ENCODE data around the gene SRI.

Gene SRI

GRCh38 chr7:88226886-88227516, 7.2 kb upstream of the SRI start:
- TF ChIP-seq, protein P1, sequence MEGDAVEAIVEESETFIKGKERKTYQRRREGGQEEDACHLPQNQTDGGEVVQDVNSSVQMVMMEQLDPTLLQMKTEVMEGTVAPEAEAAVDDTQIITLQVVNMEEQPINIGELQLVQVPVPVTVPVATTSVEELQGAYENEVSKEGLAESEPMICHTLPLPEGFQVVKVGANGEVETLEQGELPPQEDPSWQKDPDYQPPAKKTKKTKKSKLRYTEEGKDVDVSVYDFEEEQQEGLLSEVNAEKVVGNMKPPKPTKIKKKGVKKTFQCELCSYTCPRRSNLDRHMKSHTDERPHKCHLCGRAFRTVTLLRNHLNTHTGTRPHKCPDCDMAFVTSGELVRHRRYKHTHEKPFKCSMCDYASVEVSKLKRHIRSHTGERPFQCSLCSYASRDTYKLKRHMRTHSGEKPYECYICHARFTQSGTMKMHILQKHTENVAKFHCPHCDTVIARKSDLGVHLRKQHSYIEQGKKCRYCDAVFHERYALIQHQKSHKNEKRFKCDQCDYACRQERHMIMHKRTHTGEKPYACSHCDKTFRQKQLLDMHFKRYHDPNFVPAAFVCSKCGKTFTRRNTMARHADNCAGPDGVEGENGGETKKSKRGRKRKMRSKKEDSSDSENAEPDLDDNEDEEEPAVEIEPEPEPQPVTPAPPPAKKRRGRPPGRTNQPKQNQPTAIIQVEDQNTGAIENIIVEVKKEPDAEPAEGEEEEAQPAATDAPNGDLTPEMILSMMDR (IDR thresholded peaks at IDR 0.05; ENCODE audit: insufficient read depth, low read length, missing control alignments): no peak
- DNase-seq (ENCODE audit: low read depth, low spot score): no peak
- no peak overlapping the region for H3K4me3 ChIP-seq (ENCODE audit: low read depth, low read length)
- ChIA-PET CTCF (interaction anchor here (0.9 to 1.3 kb wide), 2 partner anchors 16 kb away, joined by 3 to 7 read pairs; no protein-coding TSS in a partner anchor), POLR2A (interaction anchor here (0.6 kb wide), 1 partner anchor 173 kb away, joined by 4 read pairs; no protein-coding TSS in a partner anchor)

GRCh38 chr7:88226201-88226600, 6.4 kb upstream of the SRI start:
- POLR2A ChIA-PET: no interaction called here
- H3K4me3 ChIP-seq (ENCODE audit: low read depth, low read length): no peak overlapping the region
- CTCF ChIA-PET: interaction anchor here (1.3 kb wide), 1 partner anchor 17 kb away, joined by 7 read pairs; no protein-coding TSS in a partner anchor
- DNase-seq (ENCODE audit: low read depth, low spot score): no peak
- TF ChIP-seq, protein P1 (IDR thresholded peaks at IDR 0.05; ENCODE audit: insufficient read depth, low read length, missing control alignments): no peak

- ChIA-PET POLR2A (no interaction called here), CTCF (no interaction called here)
- no peak for DNase-seq (ENCODE audit: low read depth, low spot score)
- no peak overlapping the region for H3K4me3 ChIP-seq (ENCODE audit: low read depth, low read length)
- TF ChIP-seq, protein P1 (IDR thresholded peaks at IDR 0.05; ENCODE audit: insufficient read depth, low read length, missing control alignments): no peak
These were observed 4.9 kb upstream of the SRI start for GRCh38 chr7:88224601-88225275.

DNA sequence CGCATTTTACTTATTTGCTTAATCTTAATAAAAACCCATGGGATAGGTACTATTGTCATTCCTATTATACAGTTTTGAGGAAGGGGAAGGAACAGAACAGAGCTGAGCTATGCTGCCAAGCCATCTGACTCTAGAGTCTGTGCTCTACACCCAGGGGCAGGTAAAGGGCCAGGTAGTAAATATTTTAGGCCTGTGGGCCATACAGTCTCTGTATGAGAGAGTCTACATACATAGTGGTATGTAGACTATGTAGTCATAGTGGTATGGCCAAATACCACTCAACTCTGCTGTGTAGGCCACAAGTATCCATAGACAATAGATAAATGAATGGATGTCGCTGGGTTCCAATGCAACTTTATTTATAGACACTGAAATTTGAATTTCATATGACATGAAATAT, 3.4 kb upstream of the SRI start:
- DNase-seq (ENCODE audit: low read depth, low spot score): no peak
- no peak overlapping the region for H3K4me3 ChIP-seq (ENCODE audit: low read depth, low read length)
- POLR2A ChIA-PET: no interaction called here
- TF ChIP-seq, protein P1 (IDR thresholded peaks at IDR 0.05; ENCODE audit: insufficient read depth, low read length, missing control alignments): no peak
- CTCF ChIA-PET: interaction anchor here (1.3 kb wide), 1 partner anchor 18 kb away, joined by 4 read pairs; no protein-coding TSS in a partner anchor

DNA sequence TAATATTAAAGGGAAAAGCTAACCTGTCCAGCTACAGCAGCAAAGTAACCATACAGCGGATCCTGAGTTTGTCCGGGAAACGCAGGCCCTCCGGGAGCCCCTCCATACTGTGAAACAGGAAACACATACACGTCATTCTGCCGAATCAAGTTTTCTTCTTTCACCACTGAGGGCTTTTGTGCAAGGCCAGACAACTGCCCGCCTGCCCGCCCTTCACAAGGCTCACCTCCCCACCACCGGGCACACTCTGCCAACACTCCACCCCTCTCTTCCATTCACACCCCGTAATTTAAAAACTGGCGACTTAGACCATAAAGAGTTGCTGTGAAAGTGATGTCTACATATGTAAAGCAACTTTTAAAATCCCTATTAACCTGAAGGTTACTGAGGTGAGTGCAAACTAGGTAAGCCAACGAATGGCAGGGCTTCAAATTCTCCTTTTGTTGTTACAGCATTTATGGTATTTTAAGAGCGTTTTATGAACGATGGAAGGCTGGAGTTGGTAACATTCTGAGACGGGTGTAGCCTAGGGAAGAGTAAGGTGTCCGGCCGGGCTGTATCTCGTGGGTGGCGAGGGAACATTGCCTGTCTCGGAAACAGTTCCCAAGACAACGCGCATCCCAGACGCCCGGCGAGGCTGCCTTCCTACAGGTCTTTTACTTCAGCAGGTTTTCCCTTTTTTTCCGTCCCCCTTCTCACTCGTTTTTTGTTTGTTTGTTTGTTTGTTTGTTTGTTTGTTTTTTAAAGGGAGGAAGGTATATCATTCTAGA, 817 bp downstream of the SRI start:
- no peak for DNase-seq (ENCODE audit: low read depth, low spot score)
- peak overlapping the region; percentile 89 for H3K4me3 ChIP-seq (ENCODE audit: low read depth, low read length)
- ChIA-PET POLR2A (no interaction called here), CTCF (interaction anchor here (1.0 kb wide), 1 partner anchor 10 kb away, joined by 7 read pairs; no protein-coding TSS in a partner anchor)
- TF ChIP-seq, protein P1 (IDR thresholded peaks at IDR 0.05; ENCODE audit: insufficient read depth, low read length, missing control alignments): no peak

- POLR2A ChIA-PET: no interaction called here
- CTCF ChIA-PET: interaction anchor here (1.0 kb wide), 2 partner anchors 9 to 13 kb away, joined by 3 to 7 read pairs; no protein-coding TSS in a partner anchor
- H3K4me3 ChIP-seq (ENCODE audit: low read depth, low read length): peak overlapping the region; percentile 89
- no peak for DNase-seq (ENCODE audit: low read depth, low spot score)
- TF ChIP-seq, protein P1 (IDR thresholded peaks at IDR 0.05; ENCODE audit: insufficient read depth, low read length, missing control alignments): no peak
These were observed 1.5 kb downstream of the SRI start for GRCh38 chr7:88218429-88218745.
